Measurements from ENCODE around the gene NECAB2. TPM values are rescaled to one million over a fixed set of nuclear protein-coding genes. Genes with fewer than 3 reads are reported as not detected.

The NECAB2 gene
- polyA plus RNA-seq, 1 donor (not counting 4 experiments of a cell fraction or from before 2014, with no cell fraction given): not detected

DNA sequence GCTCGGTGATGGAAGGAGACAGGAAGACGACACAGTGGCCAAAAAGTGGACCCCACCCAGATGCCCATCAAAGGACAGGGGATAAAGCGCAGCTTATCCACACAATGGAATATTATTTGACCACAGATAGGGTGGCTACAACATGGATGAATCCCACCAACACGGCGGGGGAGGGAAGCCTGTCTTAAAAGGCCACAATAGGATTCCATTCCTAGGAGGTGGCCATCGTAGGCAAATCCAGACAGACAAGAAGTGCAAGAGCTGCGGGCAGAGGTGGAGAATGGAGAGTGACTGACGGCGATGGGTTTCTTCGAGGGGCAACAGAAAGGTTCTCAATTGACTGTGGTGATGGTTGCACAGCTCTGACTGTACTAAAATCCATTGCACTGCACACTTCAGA is 58.6 kb downstream of the NECAB2 start:
- Histone ChIP-seq H3K4me1 (ENCODE audit: control insufficient read depth, extremely low read depth, insufficient read depth, low read length) (peaks cover 9% of the 10 kb centered on the region), H3K27ac (ENCODE audit: control insufficient read depth, insufficient read depth, low read length) (no peak overlapping the region), H3K27me3 (ENCODE audit: control insufficient read depth, extremely low read depth, insufficient read depth, low read length) (peaks cover 7% of the 10 kb centered on the region), H3K9ac (ENCODE audit: control insufficient read depth, extremely low read depth, insufficient read depth, low read length) (no peak overlapping the region), H4K20me1 (ENCODE audit: control insufficient read depth, extremely low read depth, insufficient read depth, low read length) (no peaks in the 10 kb centered on the region), H3K4me2 (ENCODE audit: control insufficient read depth, extremely low read depth, insufficient read depth, low read depth, low read length) (no peak overlapping the region), H3K79me2 (ENCODE audit: control insufficient read depth, insufficient read depth, low read length) (no peaks in the 10 kb centered on the region), H3K9me3 (ENCODE audit: control insufficient read depth, low read depth, low read length) (no peaks in the 10 kb centered on the region), H3K36me3 (ENCODE audit: control insufficient read depth in 2 of 2, extremely low read depth in 1 of 2, insufficient read depth in 2 of 2, low read length in 2 of 2) (no peaks in the 10 kb centered on the region), H3K9me1 (ENCODE audit: control insufficient read depth, extremely low read depth, insufficient read depth, low read length) (no peaks in the 10 kb centered on the region), H3K4me3 (ENCODE audit: control insufficient read depth in 2 of 3, extremely low read depth in 1 of 3, insufficient read depth in 2 of 3, low read depth in 1 of 3, low read length in 3 of 3) (no peak overlapping the region), H2AFZ (ENCODE audit: control insufficient read depth, low read length) (no peak overlapping the region)
- no peak for FAIRE-seq
- TF ChIP-seq, protein P1, sequence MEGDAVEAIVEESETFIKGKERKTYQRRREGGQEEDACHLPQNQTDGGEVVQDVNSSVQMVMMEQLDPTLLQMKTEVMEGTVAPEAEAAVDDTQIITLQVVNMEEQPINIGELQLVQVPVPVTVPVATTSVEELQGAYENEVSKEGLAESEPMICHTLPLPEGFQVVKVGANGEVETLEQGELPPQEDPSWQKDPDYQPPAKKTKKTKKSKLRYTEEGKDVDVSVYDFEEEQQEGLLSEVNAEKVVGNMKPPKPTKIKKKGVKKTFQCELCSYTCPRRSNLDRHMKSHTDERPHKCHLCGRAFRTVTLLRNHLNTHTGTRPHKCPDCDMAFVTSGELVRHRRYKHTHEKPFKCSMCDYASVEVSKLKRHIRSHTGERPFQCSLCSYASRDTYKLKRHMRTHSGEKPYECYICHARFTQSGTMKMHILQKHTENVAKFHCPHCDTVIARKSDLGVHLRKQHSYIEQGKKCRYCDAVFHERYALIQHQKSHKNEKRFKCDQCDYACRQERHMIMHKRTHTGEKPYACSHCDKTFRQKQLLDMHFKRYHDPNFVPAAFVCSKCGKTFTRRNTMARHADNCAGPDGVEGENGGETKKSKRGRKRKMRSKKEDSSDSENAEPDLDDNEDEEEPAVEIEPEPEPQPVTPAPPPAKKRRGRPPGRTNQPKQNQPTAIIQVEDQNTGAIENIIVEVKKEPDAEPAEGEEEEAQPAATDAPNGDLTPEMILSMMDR (optimal IDR thresholded peaks at IDR 0.05 in 1 of 3, IDR thresholded peaks at IDR 0.05 in 1 of 3, conservative IDR thresholded peaks at IDR 0.05 in 1 of 3; ENCODE audit: extremely low read depth in 1 of 3, insufficient read depth in 2 of 3, low read length in 3 of 3): no peak
- no peak for TF ChIP-seq EZH2 (IDR thresholded peaks at IDR 0.05; ENCODE audit: low read length)
- dilution Hi-C loops (cut with MboI; ENCODE audit: extremely low pct_ligation_motif_present, low sequenced_read_pairs): no loop called here
- no peak for DNase-seq (ENCODE audit: low read depth, low spot score)

DNA sequence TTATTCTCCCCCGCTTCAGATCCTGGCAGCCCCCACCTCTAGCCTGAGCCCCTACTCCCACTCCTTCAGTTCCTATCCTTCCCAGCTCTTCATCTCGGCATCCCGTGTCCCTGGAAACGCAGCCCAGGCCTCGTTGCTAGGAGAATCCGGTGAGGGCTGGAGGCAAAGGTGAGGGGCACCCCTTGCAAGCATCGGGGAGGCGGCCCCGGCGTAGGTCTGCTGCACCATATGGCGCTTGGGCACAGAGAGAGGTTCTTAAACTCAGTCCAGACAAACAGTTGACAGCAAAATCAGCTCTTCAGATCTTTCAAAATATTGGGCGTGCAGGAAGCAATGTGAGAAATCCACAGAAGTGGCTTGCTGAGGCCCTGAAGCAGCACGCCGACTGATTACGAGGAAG is 59.6 kb downstream of the NECAB2 start:
- no peaks in the 10 kb centered on the region for H4K20me1 ChIP-seq (ENCODE audit: control insufficient read depth, extremely low read depth, insufficient read depth, low read length)
- dilution Hi-C loops (cut with MboI; ENCODE audit: extremely low pct_ligation_motif_present, low sequenced_read_pairs): no loop called here
- no peak overlapping the region for H2AFZ ChIP-seq (ENCODE audit: control insufficient read depth, low read length)
- H3K4me1 ChIP-seq (ENCODE audit: control insufficient read depth, extremely low read depth, insufficient read depth, low read length): peaks cover 9% of the 10 kb centered on the region
- no peak overlapping the region for H3K4me3 ChIP-seq (ENCODE audit: control insufficient read depth in 2 of 3, extremely low read depth in 1 of 3, insufficient read depth in 2 of 3, low read depth in 1 of 3, low read length in 3 of 3)
- no peak overlapping the region for H3K27ac ChIP-seq (ENCODE audit: control insufficient read depth, insufficient read depth, low read length)
- FAIRE-seq (no peak), DNase-seq (ENCODE audit: low read depth, low spot score) (no peak)
- no peaks in the 10 kb centered on the region for H3K9me1 ChIP-seq (ENCODE audit: control insufficient read depth, extremely low read depth, insufficient read depth, low read length)
- H3K36me3 ChIP-seq (ENCODE audit: control insufficient read depth in 2 of 2, extremely low read depth in 1 of 2, insufficient read depth in 2 of 2, low read length in 2 of 2): no peaks in the 10 kb centered on the region
- H3K79me2 ChIP-seq (ENCODE audit: control insufficient read depth, insufficient read depth, low read length): no peaks in the 10 kb centered on the region
- peaks cover 7% of the 10 kb centered on the region for H3K27me3 ChIP-seq (ENCODE audit: control insufficient read depth, extremely low read depth, insufficient read depth, low read length)
- H3K9me3 ChIP-seq (ENCODE audit: control insufficient read depth, low read depth, low read length): no peaks in the 10 kb centered on the region
- H3K4me2 ChIP-seq (ENCODE audit: control insufficient read depth, extremely low read depth, insufficient read depth, low read depth, low read length): no peak overlapping the region
- H3K9ac ChIP-seq (ENCODE audit: control insufficient read depth, extremely low read depth, insufficient read depth, low read length): no peak overlapping the region
- TF ChIP-seq EZH2 (IDR thresholded peaks at IDR 0.05; ENCODE audit: low read length): no peak
- TF ChIP-seq, protein P1 (optimal IDR thresholded peaks at IDR 0.05 in 1 of 3, IDR thresholded peaks at IDR 0.05 in 1 of 3, conservative IDR thresholded peaks at IDR 0.05 in 1 of 3; ENCODE audit: extremely low read depth in 1 of 3, insufficient read depth in 2 of 3, low read length in 3 of 3): no peak

All from keratinocyte (primary cell).